Measurements from ENCODE around the gene RPTOR. TPM values are rescaled to one million over a fixed set of nuclear protein-coding genes. Genes with fewer than 3 reads are reported as not detected.

Gene RPTOR
- total and polyA plus RNA-seq, 2 experiments from 2014 or later, result 6.6 to 16.1 TPM

- TF ChIP-seq EZH2phosphoT487 (IDR thresholded peaks at IDR 0.05; ENCODE audit: insufficient read depth, low read depth), result no peak
- TF ChIP-seq EZH2 (IDR thresholded peaks at IDR 0.05; ENCODE audit: insufficient read depth, poor library complexity, severe bottlenecking), result no peak
- DNase-seq, result no peak
- Histone ChIP-seq H3K9me2 (ENCODE audit: insufficient read depth) (no peaks in the 10 kb centered on the region), H3K27me3 (replicated peaks; ENCODE audit: insufficient read depth) (no peaks in the 10 kb centered on the region), H3K27ac (no peak overlapping the region), H3K4me2 (ENCODE audit: unreplicated experiment) (no peak overlapping the region), H3K79me2 (ENCODE audit: insufficient read depth) (no peaks in the 10 kb centered on the region; the same call in none of the 2 replicates), H3K9ac (no peak overlapping the region), H3K4me3 (no peak overlapping the region), H3K4me1 (ENCODE audit: insufficient read depth) (no peaks in the 10 kb centered on the region), H3F3A (ENCODE audit: insufficient read depth) (no peaks in the 10 kb centered on the region), H4K20me1 (ENCODE audit: insufficient read depth) (no peaks in the 10 kb centered on the region; the same call in 1 of the 2 replicates), H3K9me3 (ENCODE audit: low read depth) (no peaks in the 10 kb centered on the region), H3K36me3 (ENCODE audit: low read depth) (no peaks in the 10 kb centered on the region), H2AFZ (no peak overlapping the region)
- WGBS, 2 experiments (ENCODE audit: low coverage in 1 of 2, low lambda C conversion rate in 2 of 2, missing lambda C conversion rate in 2 of 2), result 93 to 99% methylated on average over 12 of the region's 12 CpGs
- in situ Hi-C loops (cut with MboI), result no loop called here
Observed at GRCh38 chr17:80613732-80614071, 69.1 kb downstream of the RPTOR start.

GRCh38 chr17:80614332-80615047, 69.9 kb downstream of the RPTOR start:
- 98% methylated on average over 12 of the region's 12 CpGs for WGBS, 2 experiments (ENCODE audit: low coverage in 1 of 2, low lambda C conversion rate in 2 of 2, missing lambda C conversion rate in 2 of 2)
- no peak overlapping the region for H3K27ac ChIP-seq
- H3K4me3 ChIP-seq, result no peak overlapping the region
- DNase-seq, result no peak
- no peaks in the 10 kb centered on the region; the same call in none of the 2 replicates for H3K79me2 ChIP-seq (ENCODE audit: insufficient read depth)
- no peaks in the 10 kb centered on the region for H3K36me3 ChIP-seq (ENCODE audit: low read depth)
- no peak overlapping the region for H3K9ac ChIP-seq
- H2AFZ ChIP-seq, result no peak overlapping the region
- H3K27me3 ChIP-seq (replicated peaks; ENCODE audit: insufficient read depth), result no peaks in the 10 kb centered on the region
- TF ChIP-seq EZH2 (IDR thresholded peaks at IDR 0.05; ENCODE audit: insufficient read depth, poor library complexity, severe bottlenecking), result no peak
- TF ChIP-seq EZH2phosphoT487 (IDR thresholded peaks at IDR 0.05; ENCODE audit: insufficient read depth, low read depth), result no peak
- H3F3A ChIP-seq (ENCODE audit: insufficient read depth), result no peaks in the 10 kb centered on the region
- H3K9me2 ChIP-seq (ENCODE audit: insufficient read depth), result no peaks in the 10 kb centered on the region
- no peaks in the 10 kb centered on the region; the same call in 1 of the 2 replicates for H4K20me1 ChIP-seq (ENCODE audit: insufficient read depth)
- no peaks in the 10 kb centered on the region for H3K4me1 ChIP-seq (ENCODE audit: insufficient read depth)
- H3K4me2 ChIP-seq (ENCODE audit: unreplicated experiment), result no peak overlapping the region
- H3K9me3 ChIP-seq (ENCODE audit: low read depth), result no peaks in the 10 kb centered on the region
- in situ Hi-C loops (cut with MboI), result no loop called here

GRCh38 chr17:80615376-80615775, 70.7 kb downstream of the RPTOR start:
- Histone ChIP-seq H3K9ac (no peak overlapping the region), H3K4me1 (ENCODE audit: insufficient read depth) (no peaks in the 10 kb centered on the region), H3K79me2 (ENCODE audit: insufficient read depth) (no peaks in the 10 kb centered on the region; the same call in none of the 2 replicates), H3K4me3 (no peak overlapping the region), H3K27me3 (replicated peaks; ENCODE audit: insufficient read depth) (no peaks in the 10 kb centered on the region), H3K9me3 (ENCODE audit: low read depth) (no peaks in the 10 kb centered on the region), H3K9me2 (ENCODE audit: insufficient read depth) (no peaks in the 10 kb centered on the region), H4K20me1 (ENCODE audit: insufficient read depth) (no peaks in the 10 kb centered on the region; the same call in 1 of the 2 replicates), H3F3A (ENCODE audit: insufficient read depth) (no peaks in the 10 kb centered on the region), H3K36me3 (ENCODE audit: low read depth) (no peaks in the 10 kb centered on the region), H3K4me2 (ENCODE audit: unreplicated experiment) (no peak overlapping the region), H2AFZ (no peak overlapping the region), H3K27ac (no peak overlapping the region)
- 89 to 91% methylated on average over 4 of the region's 4 CpGs for WGBS, 2 experiments (ENCODE audit: low coverage in 1 of 2, low lambda C conversion rate in 2 of 2, missing lambda C conversion rate in 2 of 2)
- DNase-seq, result no peak
- in situ Hi-C loops (cut with MboI), result no loop called here
- TF ChIP-seq EZH2phosphoT487 (IDR thresholded peaks at IDR 0.05; ENCODE audit: insufficient read depth, low read depth) (no peak), EZH2 (IDR thresholded peaks at IDR 0.05; ENCODE audit: insufficient read depth, poor library complexity, severe bottlenecking) (no peak)

DNA sequence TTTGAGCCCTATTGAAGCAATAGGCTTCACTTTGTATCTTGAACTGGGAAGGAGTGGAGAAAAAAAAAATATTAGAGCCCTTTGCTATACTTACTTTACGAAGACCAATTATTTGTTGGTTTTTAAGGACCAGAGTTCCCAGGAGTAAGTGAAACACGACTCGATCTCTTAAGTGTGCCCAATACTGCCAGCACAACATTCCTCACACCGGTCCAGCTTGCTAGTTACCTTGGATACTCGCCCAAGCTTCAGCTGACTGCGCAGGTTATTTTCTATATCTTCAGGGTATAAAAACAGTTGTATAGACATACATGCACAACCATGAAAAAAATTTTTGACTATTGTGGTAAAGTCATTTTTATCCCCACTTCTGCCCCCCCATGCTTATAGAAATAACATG, 72.1 kb downstream of the RPTOR start:
- no peaks in the 10 kb centered on the region for H3K36me3 ChIP-seq (ENCODE audit: low read depth)
- H2AFZ ChIP-seq, result no peak overlapping the region
- in situ Hi-C loops (cut with MboI), result no loop called here
- no peak overlapping the region for H3K9ac ChIP-seq
- no peaks in the 10 kb centered on the region for H3F3A ChIP-seq (ENCODE audit: insufficient read depth)
- no peaks in the 10 kb centered on the region for H3K9me2 ChIP-seq (ENCODE audit: insufficient read depth)
- no peaks in the 10 kb centered on the region for H3K9me3 ChIP-seq (ENCODE audit: low read depth)
- H3K4me3 ChIP-seq, result no peak overlapping the region
- WGBS, 2 experiments (ENCODE audit: low coverage in 1 of 2, low lambda C conversion rate in 2 of 2, missing lambda C conversion rate in 2 of 2), result 93 to 98% methylated on average over 6 of the region's 6 CpGs
- no peak for TF ChIP-seq EZH2phosphoT487 (IDR thresholded peaks at IDR 0.05; ENCODE audit: insufficient read depth, low read depth)
- no peak for TF ChIP-seq EZH2 (IDR thresholded peaks at IDR 0.05; ENCODE audit: insufficient read depth, poor library complexity, severe bottlenecking)
- no peaks in the 10 kb centered on the region; the same call in none of the 2 replicates for H3K79me2 ChIP-seq (ENCODE audit: insufficient read depth)
- H3K4me2 ChIP-seq (ENCODE audit: unreplicated experiment), result no peak overlapping the region
- DNase-seq, result no peak
- H4K20me1 ChIP-seq (ENCODE audit: insufficient read depth), result no peaks in the 10 kb centered on the region; the same call in 1 of the 2 replicates
- no peaks in the 10 kb centered on the region for H3K4me1 ChIP-seq (ENCODE audit: insufficient read depth)
- H3K27me3 ChIP-seq (replicated peaks; ENCODE audit: insufficient read depth), result no peaks in the 10 kb centered on the region
- H3K27ac ChIP-seq, result no peak overlapping the region
